ENCODE results near the gene TYSND1. TPM values are rescaled to one million over a fixed set of nuclear protein-coding genes. Genes with fewer than 3 reads are reported as not detected.
"Not testable (repeated sequence)": the region's sequence is repeated elsewhere in the genome, so short reads cannot be mapped to it uniquely, and the experiment has no call there.

TYSND1 gene
- total and polyA plus RNA-seq, 12 donors, result 4.1 to 33.1 (median 18.0) TPM

- WGBS, 4 donors, result 23 to 50% (median 37%) methylated on average over 1 of the region's 1 CpG
- no peak overlapping the region for H3K27ac ChIP-seq
- peaks cover 20 to 52% of the 10 kb centered on the region in 2 donors for H3K4me1 ChIP-seq (replicated peaks in 1 of 2)
- no peak for TF ChIP-seq CTCF (IDR thresholded peaks at IDR 0.05)
- no peak for TF ChIP-seq POLR2A (IDR thresholded peaks at IDR 0.05)
- no peak for DNase-seq
- no peaks in the 10 kb centered on the region for H3K9me3 ChIP-seq (replicated peaks in 1 of 3)
- no peaks in the 10 kb centered on the region for H3K27me3 ChIP-seq
- intact Hi-C loops (cut with DNase I), result no loop called here
- H3K4me3 ChIP-seq, result no peak overlapping the region
- H3K36me3 ChIP-seq (replicated peaks in 1 of 2), result peaks cover 0 to 52% of the 10 kb centered on the region in 2 donors
Measured at GRCh38 chr10:70160798-70161197, 14.3 kb upstream of the TYSND1 start.

GRCh38 chr10:70159366-70159765 lies 12.9 kb upstream of the TYSND1 start:
- peaks cover 0 to 62% of the 10 kb centered on the region in 2 donors for H3K36me3 ChIP-seq (replicated peaks in 1 of 2)
- intact Hi-C loops (cut with DNase I), result not testable (repeated sequence)

GRCh38 chr10:70158113-70158512 lies 11.6 kb upstream of the TYSND1 start:
- TF ChIP-seq CTCF (IDR thresholded peaks at IDR 0.05) (no peak), POLR2A (IDR thresholded peaks at IDR 0.05) (no peak)
- H3K36me3 ChIP-seq (replicated peaks in 1 of 2), result peaks cover 0 to 75% of the 10 kb centered on the region in 2 donors
- H3K27ac ChIP-seq, result no peak overlapping the region
- no peaks in the 10 kb centered on the region for H3K27me3 ChIP-seq
- DNase-seq, result peak in 1 of 7 donors; percentile 12
- intact Hi-C loops (cut with DNase I), result no loop called here
- peaks cover 13 to 36% of the 10 kb centered on the region in 2 donors for H3K4me1 ChIP-seq (replicated peaks in 1 of 2)
- H3K4me3 ChIP-seq, result no peak overlapping the region
- 59 to 64% (median 63%) methylated on average over 2 of the region's 2 CpGs for WGBS, 4 donors
- H3K9me3 ChIP-seq (replicated peaks in 1 of 3), result no peaks in the 10 kb centered on the region

More at GRCh38 chr10:70159366-70159765, 12.9 kb upstream of the TYSND1 start:
- H3K9me3 ChIP-seq (replicated peaks in 1 of 3); H3K4me3 ChIP-seq; H3K27ac ChIP-seq; H3K27me3 ChIP-seq; DNase-seq: not testable (repeated sequence)
- peaks cover 17 to 49% of the 10 kb centered on the region in 2 donors for H3K4me1 ChIP-seq (replicated peaks in 1 of 2)
- 25 to 94% (median 80%) methylated on average over 3 of the region's 3 CpGs for WGBS, 4 donors

GRCh38 chr10:70155255-70155838 lies 8.8 kb upstream of the TYSND1 start:
- no peaks in the 10 kb centered on the region for H3K9me3 ChIP-seq (replicated peaks in 1 of 3)
- no peak for DNase-seq
- 57 to 59% (median 58%) methylated on average over 3 of the region's 3 CpGs for WGBS, 4 donors
- TF ChIP-seq POLR2A (IDR thresholded peaks at IDR 0.05) (no peak), CTCF (IDR thresholded peaks at IDR 0.05) (no peak)
- intact Hi-C loops (cut with DNase I), result no loop called here
- H3K27me3 ChIP-seq, result no peaks in the 10 kb centered on the region
- no peak overlapping the region for H3K4me3 ChIP-seq
- H3K4me1 ChIP-seq (replicated peaks in 1 of 2), result peaks cover 0 to 11% of the 10 kb centered on the region in 2 donors
- H3K27ac ChIP-seq, result no peak overlapping the region
- peaks cover 0 to 93% of the 10 kb centered on the region in 2 donors for H3K36me3 ChIP-seq (replicated peaks in 1 of 2)

- H3K4me1 ChIP-seq (replicated peaks in 1 of 2), result peaks cover 17 to 23% of the 10 kb centered on the region in 2 donors
- H3K9me3 ChIP-seq (replicated peaks in 1 of 3), result no peaks in the 10 kb centered on the region
- H3K36me3 ChIP-seq (replicated peaks in 1 of 2), result peaks cover 0 to 46% of the 10 kb centered on the region in 2 donors
- no peak overlapping the region for H3K27ac ChIP-seq
- DNase-seq, result no peak
- no peaks in the 10 kb centered on the region for H3K27me3 ChIP-seq
- 90 to 92% (median 91%) methylated on average over 5 of the region's 5 CpGs for WGBS, 4 donors
- intact Hi-C loops (cut with DNase I), result no loop called here
- TF ChIP-seq POLR2A (IDR thresholded peaks at IDR 0.05), result no peak
- TF ChIP-seq CTCF (IDR thresholded peaks at IDR 0.05), result no peak
- no peak overlapping the region for H3K4me3 ChIP-seq
Measured at GRCh38 chr10:70148516-70148915, 2.0 kb upstream of the TYSND1 start.

Data from adrenal gland (tissue), 12 donors.